HG02571 (cell line): ENCODE measurements around the gene COL1A1.

Experiments
- ATAC-seq: cut with Tn5 transposase; IDR thresholded peaks from one replicate; pipeline ENCODE4 v1.9.1; 2021; ENCODE audit warnings: mild to moderate bottlenecking, moderate library complexity; ENCODE audit not compliant: unreplicated experiment

COL1A1 gene

DNA sequence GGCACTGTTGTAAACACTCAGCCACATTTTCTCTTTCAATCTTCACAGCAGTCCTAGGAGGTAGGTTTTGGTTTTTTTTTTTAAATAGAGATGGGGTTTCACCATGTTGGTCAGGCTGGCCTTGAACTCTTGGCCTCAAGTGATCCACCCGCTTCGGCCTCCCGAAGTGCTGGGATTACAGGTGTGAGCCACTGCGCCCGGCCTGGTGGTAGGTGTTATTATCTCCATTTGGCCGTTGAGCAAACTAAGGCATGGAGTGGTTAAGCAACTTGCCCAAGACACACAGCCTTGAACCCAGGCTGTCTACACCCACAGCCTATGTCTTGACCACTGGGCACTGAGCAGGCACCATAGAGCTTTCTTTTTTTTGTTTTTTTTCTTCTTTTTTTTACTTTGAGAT is 27.0 kb downstream of the COL1A1 start:
- ATAC-seq, result no peak

DNA sequence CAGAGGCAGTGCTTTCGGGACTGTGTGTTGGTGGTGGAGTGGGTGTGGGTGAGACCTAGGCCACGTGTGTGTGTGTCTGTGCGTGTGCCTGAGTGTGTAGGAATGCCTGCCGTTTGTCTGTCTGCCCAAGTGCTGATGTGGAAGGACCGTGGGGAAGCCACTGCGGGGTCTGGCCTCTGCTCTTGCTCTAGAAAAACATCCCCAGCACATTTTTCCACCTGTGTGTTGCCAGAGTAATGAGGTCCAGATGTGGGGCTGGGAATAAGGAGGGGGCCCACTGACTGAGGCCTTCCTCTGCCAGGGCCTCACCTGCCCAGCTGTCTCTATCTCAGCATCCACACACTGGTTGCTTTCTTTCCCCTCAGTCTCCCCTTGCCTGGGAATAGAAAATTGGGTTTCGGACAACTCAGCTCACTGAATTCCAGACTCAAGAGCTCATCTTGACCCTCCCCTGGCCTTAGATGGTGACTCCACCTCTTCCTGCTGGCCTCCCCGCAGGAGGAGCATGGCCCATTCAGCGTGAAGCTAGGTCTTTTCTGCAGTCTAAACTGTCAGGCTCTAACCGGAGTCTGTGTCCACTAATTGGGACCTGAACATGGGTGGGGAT is 28.0 kb downstream of the COL1A1 start:
- ATAC-seq, result no peak

DNA sequence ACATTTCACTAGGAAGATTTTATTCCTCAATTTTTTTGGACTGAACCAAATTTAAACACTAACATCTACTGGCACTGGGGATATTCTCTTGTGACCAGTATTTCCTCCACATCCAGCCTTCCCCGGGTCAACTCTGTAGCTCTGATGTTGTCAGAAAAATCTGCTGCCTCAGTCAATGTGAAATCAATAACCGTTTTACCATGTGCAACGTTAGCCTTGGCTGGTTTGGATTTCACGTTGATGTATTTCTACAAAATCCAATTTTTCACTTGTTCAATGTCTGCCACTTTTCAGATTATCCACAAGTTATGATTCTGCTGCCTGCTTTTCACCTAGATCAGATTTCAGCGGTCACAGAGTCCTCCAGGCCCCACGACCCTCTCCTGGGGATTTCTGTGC is 28.5 kb downstream of the COL1A1 start:
- ATAC-seq, result no peak

DNA sequence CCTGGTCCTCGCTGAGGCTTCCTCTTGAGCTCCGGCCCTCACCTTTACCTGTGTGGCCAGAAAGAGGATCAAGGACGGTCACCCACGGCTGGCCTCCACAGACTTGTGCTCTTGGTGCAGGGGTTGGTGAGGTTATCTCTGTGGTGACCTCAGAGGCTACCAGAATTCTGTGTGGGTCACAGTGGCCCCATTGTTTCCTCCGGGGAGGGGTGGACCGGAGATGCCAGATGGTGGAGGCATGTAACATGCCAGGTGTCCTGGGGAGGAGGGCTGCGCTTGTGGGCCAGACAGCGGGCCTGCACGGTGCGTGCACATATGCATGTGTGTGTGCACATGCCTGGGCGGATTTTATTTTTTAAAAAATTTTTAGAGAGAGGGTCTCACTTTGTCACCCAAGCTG is 29.3 kb downstream of the COL1A1 start:
- ATAC-seq, result no peak

DNA sequence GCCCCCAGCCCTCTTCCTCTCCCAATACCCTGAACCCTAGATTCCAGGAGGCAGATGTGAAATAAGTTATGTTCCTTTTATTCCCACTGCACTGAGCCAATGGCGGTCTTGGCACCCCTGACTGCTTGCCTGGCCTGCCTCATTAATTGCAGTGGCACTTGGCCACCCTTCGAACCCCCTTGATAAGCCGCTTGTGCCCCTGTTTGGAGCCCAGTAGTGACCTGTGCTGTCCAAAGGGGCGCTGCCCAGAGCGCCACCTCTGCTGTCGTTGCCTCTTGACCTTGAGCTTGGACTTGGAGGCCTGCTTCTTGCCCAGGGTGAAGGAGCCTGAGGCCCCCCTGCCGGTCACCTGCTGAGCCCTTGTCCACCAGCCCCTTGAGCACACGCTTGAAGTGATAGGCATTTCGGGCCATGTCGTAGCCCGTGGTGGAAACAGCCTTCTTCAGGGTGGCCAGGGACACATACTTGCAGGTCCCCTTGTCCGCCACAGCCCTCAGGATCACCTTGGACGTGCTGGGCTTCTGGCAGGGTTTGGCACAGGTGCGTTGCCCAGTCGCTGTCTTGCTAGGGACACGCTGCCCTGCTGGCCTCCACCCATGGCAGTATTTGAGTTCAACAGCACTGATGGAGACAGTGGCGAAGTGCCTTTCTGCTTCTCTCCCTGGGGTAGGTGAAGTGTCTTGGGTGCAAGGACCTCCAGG is 29.9 kb downstream of the COL1A1 start:
- no peak for ATAC-seq

DNA sequence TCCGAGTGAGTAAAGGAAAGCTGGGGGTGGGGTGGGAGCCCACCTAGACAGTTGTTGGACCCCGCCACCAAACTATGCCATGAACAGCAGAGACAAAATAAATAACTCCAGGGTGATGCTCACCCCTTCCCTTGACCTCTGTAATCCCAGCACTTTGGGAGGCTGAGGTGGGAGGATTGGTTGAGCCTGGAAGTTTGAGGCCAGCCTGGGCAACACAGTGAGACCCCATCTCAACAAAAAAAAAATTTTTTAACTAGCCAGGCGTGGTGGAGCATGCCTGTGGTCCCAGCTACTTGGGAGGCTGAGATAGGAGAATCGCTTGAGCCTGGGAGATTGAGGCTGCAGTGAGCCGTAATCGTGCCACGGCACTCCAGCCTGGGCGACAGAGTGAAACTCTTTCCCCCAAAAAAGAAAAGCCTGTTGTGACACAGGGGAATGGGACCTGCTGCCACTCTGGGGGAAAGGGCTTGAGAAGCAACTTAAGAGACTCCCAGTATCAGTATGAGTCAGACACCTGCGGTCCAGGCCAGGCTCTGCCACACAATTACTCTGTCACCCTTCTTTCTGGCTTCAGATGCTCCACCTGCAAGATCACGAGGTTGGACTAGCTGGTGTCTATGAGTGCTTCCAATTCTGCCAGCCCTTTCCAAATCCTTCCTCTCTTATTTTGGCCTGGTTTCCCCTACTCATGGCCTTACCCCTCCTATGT is 30.6 kb downstream of the COL1A1 start:
- peak; percentile 45 for ATAC-seq

- ATAC-seq, result no peak
Observed at GRCh38 chr17:50169881-50170459, 31.5 kb downstream of the COL1A1 start.

GRCh38 chr17:50169121-50169764 is 32.2 kb downstream of the COL1A1 start:
- no peak for ATAC-seq

DNA sequence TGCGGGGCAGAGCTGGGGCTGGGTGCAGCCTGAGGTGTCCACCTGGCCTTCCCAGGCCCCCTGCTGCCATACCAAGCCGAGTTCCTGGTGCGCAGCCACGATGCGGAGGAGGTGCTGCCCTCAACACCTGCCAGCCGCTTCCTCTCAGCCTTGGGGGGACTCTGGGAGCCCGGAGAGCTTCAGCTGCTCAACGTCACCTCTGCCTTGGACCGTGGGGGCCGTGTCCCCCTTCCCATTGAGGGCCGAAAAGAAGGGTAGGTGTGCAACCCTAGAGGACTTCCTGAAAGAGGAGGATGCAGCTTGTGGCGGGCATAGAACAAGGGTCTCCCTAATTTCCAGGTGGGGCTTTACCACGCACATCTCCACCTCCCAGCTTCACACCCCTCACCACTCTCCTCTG is 33.1 kb downstream of the COL1A1 start:
- no peak for ATAC-seq

- ATAC-seq, result no peak
Observed at GRCh38 chr17:50167371-50167770, 34.1 kb downstream of the COL1A1 start.

DNA sequence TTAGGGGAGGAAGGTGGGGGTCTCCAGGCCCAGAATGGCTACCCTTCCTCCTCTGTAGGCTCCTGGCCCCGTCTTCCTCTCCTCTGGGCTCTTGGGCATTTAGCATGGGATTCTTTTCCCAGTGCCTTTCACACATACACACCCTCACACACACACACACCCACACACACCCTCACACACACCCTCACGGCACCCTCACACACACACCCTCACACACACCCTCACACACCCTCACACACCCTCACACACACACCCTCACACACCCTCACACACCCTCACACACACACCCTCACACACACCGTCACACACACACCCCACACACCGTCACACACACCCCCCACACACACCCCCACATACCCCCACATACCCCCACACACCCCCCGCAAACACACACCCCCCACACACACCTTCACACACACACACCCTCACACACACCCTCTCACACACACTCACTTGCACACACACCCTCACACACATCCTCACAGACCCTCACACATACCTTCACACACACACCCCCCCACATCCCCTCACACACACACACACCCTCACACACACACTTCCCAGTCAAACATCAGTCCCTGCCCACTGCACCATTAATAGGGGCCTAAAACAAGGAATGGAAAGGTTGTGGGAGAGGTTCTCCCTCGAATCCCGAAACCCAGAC is 34.8 kb downstream of the COL1A1 start:
- no peak for ATAC-seq

GRCh38 chr17:50165867-50166517 is 35.4 kb downstream of the COL1A1 start, which contains the start of gene SGCA:
SGCA (plus strand) TSS chr17:50166005; CDS start chr17:50166041, 36 bp downstream.
- no peak for ATAC-seq

GRCh38 chr17:50165466-50165865 is 36.0 kb downstream of the COL1A1 start:
- no peak for ATAC-seq

GRCh38 chr17:50165066-50165465 is 36.4 kb downstream of the COL1A1 start:
- no peak for ATAC-seq

DNA sequence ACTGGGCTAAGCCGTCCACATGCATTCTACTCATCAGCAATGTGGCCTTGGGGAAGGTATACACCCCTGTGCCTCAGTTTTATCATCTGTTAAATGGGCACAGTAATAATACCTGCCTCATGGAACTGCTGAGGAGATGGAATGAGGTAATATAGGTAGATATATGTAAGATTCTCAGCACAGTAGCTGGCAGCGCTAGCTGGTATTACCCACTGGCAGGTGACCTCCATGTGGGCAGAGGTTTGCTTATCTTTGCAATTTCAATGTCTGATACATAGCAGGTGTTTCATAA is 36.8 kb downstream of the COL1A1 start:
- no peak for ATAC-seq

DNA sequence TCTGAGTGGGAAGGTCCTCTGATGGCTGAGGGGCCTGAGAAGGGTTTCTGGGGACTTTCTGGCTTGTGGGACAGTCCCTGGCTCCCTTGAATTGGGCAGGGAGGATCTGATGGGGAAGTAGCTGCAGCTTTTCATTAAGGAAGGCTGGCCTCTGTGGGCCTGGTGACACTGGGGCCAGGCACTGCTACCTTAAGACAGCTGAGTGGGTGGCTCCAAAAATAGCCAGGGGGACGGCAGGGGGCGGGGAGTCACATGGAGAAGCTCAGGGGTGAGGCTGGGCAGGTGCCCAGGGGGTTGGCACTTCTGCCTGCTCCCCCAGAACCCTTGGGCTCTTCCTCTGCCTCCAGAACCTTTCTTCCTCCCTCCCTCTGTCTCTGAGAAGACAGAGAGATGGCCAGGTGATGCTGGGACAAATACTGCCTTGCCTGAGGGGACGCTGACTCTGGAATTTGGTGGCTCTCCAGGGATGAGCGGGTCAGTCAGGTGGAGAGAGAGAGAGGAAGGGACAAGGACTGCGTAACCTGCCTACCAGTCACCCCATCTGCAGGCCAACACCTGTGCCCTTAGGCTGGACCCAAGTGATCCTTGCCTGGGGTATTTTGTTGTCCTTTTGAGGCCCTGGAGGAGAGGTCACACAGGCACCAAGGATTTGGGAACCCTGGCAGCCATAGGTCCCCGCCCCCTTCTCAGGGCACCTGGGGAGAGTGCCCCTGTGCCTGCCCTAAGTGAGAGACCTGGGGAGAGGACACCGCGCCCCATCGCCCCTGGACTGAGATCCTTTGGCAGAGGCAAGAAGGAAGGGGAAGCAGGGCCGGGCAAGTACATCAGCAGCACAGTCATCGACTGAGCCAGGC is 37.4 kb downstream of the COL1A1 start:
- ATAC-seq, result no peak

DNA sequence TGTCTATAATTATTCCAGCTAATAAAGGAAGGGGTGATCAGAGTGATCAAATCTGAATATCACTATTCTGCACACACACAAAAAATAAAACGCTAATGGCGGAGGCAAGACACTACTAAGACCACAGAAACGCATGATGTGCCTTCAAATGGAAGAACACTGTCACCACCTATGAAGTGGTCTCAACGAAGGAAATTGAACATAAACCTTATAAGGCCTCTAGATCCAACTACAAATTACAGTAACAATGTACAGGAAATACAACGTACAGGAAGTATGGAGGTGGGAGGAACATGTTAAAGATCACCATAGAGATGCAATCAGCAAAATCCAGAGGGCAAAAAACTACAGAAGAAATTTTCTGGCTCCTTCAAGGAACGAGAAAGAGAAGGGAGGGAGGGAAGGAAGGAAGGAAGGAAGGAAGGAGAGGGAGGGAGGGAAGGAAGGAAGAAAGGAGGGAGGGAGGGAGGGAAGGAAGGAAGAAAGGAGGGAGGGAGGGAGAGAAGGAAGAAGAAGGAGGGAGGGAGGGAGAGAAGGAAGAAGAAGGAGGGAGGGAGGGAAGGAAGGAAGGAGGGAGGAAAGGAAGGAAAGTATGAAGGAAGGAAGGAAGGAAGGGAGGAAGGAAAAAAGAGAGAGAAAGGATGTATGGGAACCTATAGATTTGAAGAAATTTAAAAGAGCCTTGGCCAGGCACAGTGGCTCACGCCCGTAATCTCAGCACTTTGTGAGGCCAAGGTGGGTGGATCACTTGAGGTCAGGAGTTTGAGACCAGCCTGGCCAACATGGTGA is 38.8 kb downstream of the COL1A1 start:
- no peak for ATAC-seq

GRCh38 chr17:50161911-50162288 is 39.5 kb downstream of the COL1A1 start:
- ATAC-seq, result no peak
